Measurements from ENCODE around the gene MCF2L.

MCF2L gene

GRCh38 chr13:113040597-113041292, 71.7 kb downstream of the MCF2L start:
- TF ChIP-seq, protein P1, sequence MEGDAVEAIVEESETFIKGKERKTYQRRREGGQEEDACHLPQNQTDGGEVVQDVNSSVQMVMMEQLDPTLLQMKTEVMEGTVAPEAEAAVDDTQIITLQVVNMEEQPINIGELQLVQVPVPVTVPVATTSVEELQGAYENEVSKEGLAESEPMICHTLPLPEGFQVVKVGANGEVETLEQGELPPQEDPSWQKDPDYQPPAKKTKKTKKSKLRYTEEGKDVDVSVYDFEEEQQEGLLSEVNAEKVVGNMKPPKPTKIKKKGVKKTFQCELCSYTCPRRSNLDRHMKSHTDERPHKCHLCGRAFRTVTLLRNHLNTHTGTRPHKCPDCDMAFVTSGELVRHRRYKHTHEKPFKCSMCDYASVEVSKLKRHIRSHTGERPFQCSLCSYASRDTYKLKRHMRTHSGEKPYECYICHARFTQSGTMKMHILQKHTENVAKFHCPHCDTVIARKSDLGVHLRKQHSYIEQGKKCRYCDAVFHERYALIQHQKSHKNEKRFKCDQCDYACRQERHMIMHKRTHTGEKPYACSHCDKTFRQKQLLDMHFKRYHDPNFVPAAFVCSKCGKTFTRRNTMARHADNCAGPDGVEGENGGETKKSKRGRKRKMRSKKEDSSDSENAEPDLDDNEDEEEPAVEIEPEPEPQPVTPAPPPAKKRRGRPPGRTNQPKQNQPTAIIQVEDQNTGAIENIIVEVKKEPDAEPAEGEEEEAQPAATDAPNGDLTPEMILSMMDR (IDR thresholded peaks at IDR 0.05; ENCODE audit: low read depth, low read length): no peak
- H3K4me3 ChIP-seq (ENCODE audit: low read depth, low read length): no peak overlapping the region

DNA sequence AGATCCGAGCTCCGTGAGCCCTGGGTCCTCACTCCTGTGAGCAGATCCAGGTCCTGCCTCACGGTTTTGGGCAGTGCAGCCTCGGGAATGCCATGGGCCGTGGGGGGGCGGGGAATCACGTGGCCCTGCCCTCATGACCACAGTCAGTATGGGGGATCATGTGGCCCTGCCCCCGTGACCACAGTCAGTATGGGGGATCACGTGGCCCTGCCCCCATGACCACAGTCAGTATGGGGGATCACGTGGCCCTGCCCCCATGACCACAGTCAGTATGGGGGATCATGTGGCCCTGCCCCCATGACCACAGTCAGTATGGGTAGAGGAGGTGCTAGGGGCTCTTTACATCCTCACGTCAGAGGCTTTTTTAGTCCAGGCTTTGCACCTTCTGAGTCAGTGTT, 72.3 kb downstream of the MCF2L start:
- TF ChIP-seq, protein P1 (IDR thresholded peaks at IDR 0.05; ENCODE audit: low read depth, low read length): no peak
- H3K4me3 ChIP-seq (ENCODE audit: low read depth, low read length): no peak overlapping the region

DNA sequence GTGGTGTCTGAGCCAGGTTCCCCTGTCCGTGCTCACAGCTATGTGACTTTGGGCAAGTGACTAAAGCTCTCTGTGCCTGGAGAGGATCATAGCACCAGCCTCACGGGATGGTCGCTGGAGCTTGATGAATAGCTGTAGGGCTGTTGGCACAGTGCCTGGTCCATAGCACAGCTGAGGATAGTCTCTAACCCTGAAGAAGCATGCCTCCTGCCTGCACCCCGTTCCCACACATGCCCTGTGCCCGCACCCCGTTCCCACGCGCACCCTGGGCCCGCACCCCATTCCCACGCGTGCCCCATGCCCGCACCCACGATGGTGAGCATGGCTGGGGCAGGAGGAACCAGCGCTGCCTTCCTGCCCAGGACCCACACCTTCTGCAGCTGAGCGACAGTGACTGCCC, 72.9 kb downstream of the MCF2L start:
- H3K4me3 ChIP-seq (ENCODE audit: low read depth, low read length): no peak overlapping the region
- TF ChIP-seq, protein P1 (IDR thresholded peaks at IDR 0.05; ENCODE audit: low read depth, low read length): no peak

GRCh38 chr13:113042456-113042855, 73.4 kb downstream of the MCF2L start:
- H3K4me3 ChIP-seq (ENCODE audit: low read depth, low read length): no peak overlapping the region
- TF ChIP-seq, protein P1 (IDR thresholded peaks at IDR 0.05; ENCODE audit: low read depth, low read length): no peak

- TF ChIP-seq, protein P1 (IDR thresholded peaks at IDR 0.05; ENCODE audit: low read depth, low read length): no peak
- no peak overlapping the region for H3K4me3 ChIP-seq (ENCODE audit: low read depth, low read length)
Measured at GRCh38 chr13:113043001-113043630, 74.1 kb downstream of the MCF2L start.

DNA sequence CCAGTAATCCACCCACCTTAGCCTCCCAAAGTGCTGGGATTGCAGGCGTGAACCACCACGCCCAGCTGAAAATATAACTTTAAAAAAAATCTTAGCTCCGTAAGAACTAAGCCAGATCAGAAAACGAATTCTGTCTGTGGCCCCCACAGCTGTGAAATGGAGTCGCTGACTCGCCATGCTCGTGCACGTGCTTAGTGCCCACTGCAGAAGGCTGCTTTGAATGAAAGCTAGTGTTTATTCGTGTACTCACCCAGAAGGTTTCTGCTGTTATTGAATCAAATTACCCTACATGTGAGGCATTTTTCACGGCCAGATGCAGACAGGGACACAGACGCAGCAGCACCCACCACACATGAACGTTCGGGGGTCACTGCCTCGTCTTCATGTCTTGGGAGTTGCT, 74.9 kb downstream of the MCF2L start:
- no peak overlapping the region for H3K4me3 ChIP-seq (ENCODE audit: low read depth, low read length)
- TF ChIP-seq, protein P1 (IDR thresholded peaks at IDR 0.05; ENCODE audit: low read depth, low read length): no peak

GRCh38 chr13:113044391-113045114, 75.5 kb downstream of the MCF2L start:
- TF ChIP-seq, protein P1 (IDR thresholded peaks at IDR 0.05; ENCODE audit: low read depth, low read length): no peak
- H3K4me3 ChIP-seq (ENCODE audit: low read depth, low read length): no peak overlapping the region
